ENCODE data around the gene ASPSCR1. TPM values are rescaled to one million over a fixed set of nuclear protein-coding genes. Genes with fewer than 3 reads are reported as not detected.

ASPSCR1 gene
- total and polyA plus RNA-seq, 2 of the 8 experiments (the other 6 are each of a cell fraction or from before 2014, with no cell fraction given): 33.3 to 43.7 TPM

GRCh38 chr17:82050152-82050760, 72.8 kb downstream of the ASPSCR1 start:
- POLR2A ChIA-PET (ENCODE audit: partially characterized antibody): interaction anchor here (1.0 to 13.2 kb wide), 7 partner anchors 9 to 347 kb away, joined by 3 to 161 read pairs (median 5); partner anchors contain the start of genes CENPX, DUS1L, LRRC45 and MRPL12
- H4K91ac ChIP-seq (replicated peaks; ENCODE audit: insufficient read length, low read length): peak overlapping the region; percentile 25
- peak overlapping the region; percentile 68; the same call in 1 of the 2 replicates for H4K8ac ChIP-seq (ENCODE audit: extremely low read depth, insufficient read depth, low read length)
- H3K9me3 ChIP-seq (ENCODE audit: insufficient read depth in 2 of 2, low read depth in 1 of 2, low read length in 1 of 2): no peaks in the 10 kb centered on the region
- H3K27me3 ChIP-seq (replicated peaks in 1 of 4; ENCODE audit: control insufficient read depth in 3 of 4, extremely low read depth in 1 of 4, insufficient read depth in 3 of 4, low read length in 3 of 4): no peaks in the 10 kb centered on the region; a peak in 1 of 7 replicates
- no peak overlapping the region for H3K27ac ChIP-seq (ENCODE audit: low read depth, low read length)
- no peak for DNase-seq (ENCODE audit: low read depth in 1 of 2, low spot score in 2 of 2)
- no peak overlapping the region for H2BK120ac ChIP-seq (replicated peaks; ENCODE audit: low read depth, low read length)
- H3K23me2 ChIP-seq (ENCODE audit: low read depth, low read length): peaks cover 6% of the 10 kb centered on the region; the same call in 1 of the 2 replicates
- no peak overlapping the region for H2BK20ac ChIP-seq (ENCODE audit: low read length)
- no peak overlapping the region for H2BK5ac ChIP-seq (ENCODE audit: low read depth, low read length)
- H4K5ac ChIP-seq (ENCODE audit: insufficient read length, low read depth, low read length): no peak overlapping the region
- H3K23ac ChIP-seq (ENCODE audit: insufficient read length): no peak overlapping the region
- FAIRE-seq: no peak
- H3K79me1 ChIP-seq (ENCODE audit: low read depth, low read length): peaks cover 6% of the 10 kb centered on the region; the same call in 1 of the 2 replicates
- peaks cover 0 to 12% of the 10 kb centered on the region in 2 experiments; a peak in 1 of 4 replicates for H3K79me2 ChIP-seq (ENCODE audit: control insufficient read depth in 1 of 2, insufficient read depth in 2 of 2, low read length in 2 of 2)
- H2AK5ac ChIP-seq (ENCODE audit: low read depth, low read length): no peak overlapping the region
- H3K9ac ChIP-seq (replicated peaks in 1 of 4; ENCODE audit: extremely low read depth in 1 of 4, low read depth in 3 of 4, low read length in 3 of 4): peak overlapping the region in 2 of 4 experiments; percentile 38 to 54; a peak in 3 of 7 replicates
- H3K4me2 ChIP-seq (ENCODE audit: insufficient read depth in 1 of 2, low read depth in 2 of 2, low read length in 2 of 2): peak overlapping the region; percentile 68 to 69
- no peak overlapping the region for H3K4ac ChIP-seq (replicated peaks; ENCODE audit: insufficient read length, low read depth, low read length)
- peaks cover 5 to 21% (median 9%) of the 10 kb centered on the region in 4 experiments; a peak in 7 of 8 replicates for H3K36me3 ChIP-seq (ENCODE audit: control insufficient read depth in 2 of 4, insufficient read depth in 4 of 4, low read length in 3 of 4)
- H3K18ac ChIP-seq (ENCODE audit: extremely low read depth, low read length): no peak overlapping the region
- no peak overlapping the region for H3K56ac ChIP-seq (replicated peaks; ENCODE audit: insufficient read length, low read depth, low read length)
- no peak overlapping the region for H2BK15ac ChIP-seq (ENCODE audit: low read length)
- peaks cover 0 to 11% (median 6%) of the 10 kb centered on the region in 4 experiments; a peak in 5 of 7 replicates for H3K4me1 ChIP-seq (replicated peaks in 1 of 4; ENCODE audit: control insufficient read depth in 3 of 4, insufficient read depth in 4 of 4, low read length in 3 of 4)
- WGBS, 2 experiments (ENCODE audit: extremely low coverage in 1 of 2, insufficient coverage in 1 of 2, insufficient read length in 1 of 2, insufficient replicate concordance in 2 of 2, low coverage in 1 of 2, low lambda C conversion rate in 2 of 2, missing lambda C conversion rate in 1 of 2): 92% methylated on average over 27 of the region's 28 CpGs; no CpG with 5 or more reads in 1 of the 2 experiments
- peak overlapping the region; percentile 45 to 87 (median 76); a peak in 6 of 8 replicates for H3K4me3 ChIP-seq (ENCODE audit: extremely low read depth in 1 of 4, insufficient read depth in 2 of 4, low read depth in 3 of 4, low read length in 4 of 4)
- no peak overlapping the region for H2AFZ ChIP-seq (ENCODE audit: low read length)
- peak overlapping the region; percentile 17; the same call in 1 of the 2 replicates for H2BK12ac ChIP-seq (ENCODE audit: low read depth, low read length)
- no peak overlapping the region for H3K14ac ChIP-seq (ENCODE audit: insufficient read length)
- CTCF ChIA-PET (ENCODE audit: partially characterized antibody): interaction anchor here (0.8 to 1.7 kb wide), 6 partner anchors 9 to 26 kb away, joined by 3 to 6 read pairs (median 3); partner anchors contain the start of gene RAC3
- H4K20me1 ChIP-seq (replicated peaks in 1 of 2; ENCODE audit: control insufficient read depth in 1 of 2, insufficient read depth in 2 of 2, low read length in 2 of 2): peaks cover 4 to 9% of the 10 kb centered on the region in 2 experiments
- no peak for TF ChIP-seq FOSL1 (IDR thresholded peaks at IDR 0.05; ENCODE audit: insufficient read depth, low read depth, low read length)
- no peak for TF ChIP-seq TCF12 (IDR thresholded peaks at IDR 0.05; ENCODE audit: low read depth, low read length)
- no peak for TF ChIP-seq GABPA (IDR thresholded peaks at IDR 0.05; ENCODE audit: borderline replicate concordance, insufficient read depth, low read length)
- TF ChIP-seq CTCF (IDR thresholded peaks at IDR 0.05; ENCODE audit: control extremely low read depth in 1 of 3, insufficient read depth in 1 of 3, low read depth in 1 of 3, low read length in 3 of 3): no peak
- no peak for TF ChIP-seq MAFK (IDR thresholded peaks at IDR 0.05; ENCODE audit: low read depth, low read length)
- TF ChIP-seq SP2 (IDR thresholded peaks at IDR 0.05; ENCODE audit: low read length): no peak
- no peak for TF ChIP-seq CHD2 (IDR thresholded peaks at IDR 0.05; ENCODE audit: low read length)
- TF ChIP-seq TBP (IDR thresholded peaks at IDR 0.05; ENCODE audit: low read depth, low read length): no peak
- TF ChIP-seq TAF7 (optimal IDR thresholded peaks at IDR 0.05; ENCODE audit: borderline replicate concordance, low read depth, low read length): no peak
- TF ChIP-seq RBBP5 (IDR thresholded peaks at IDR 0.05; ENCODE audit: borderline replicate concordance, low read depth, low read length): no peak
